Epithelial cell of prostate (primary cell): ENCODE results near the gene DDX11.
"Not testable (repeated sequence)": the region's sequence is repeated elsewhere in the genome, so short reads cannot be mapped to it uniquely, and the experiment has no call there.

Experiments used
- DNase-seq: peaks from one replicate; pipeline ENCODE4 v3.0.0-alpha.2; 2011; ENCODE audit warnings: low read depth, low spot score
- H3K27ac ChIP-seq: fragments of 450-650 bp; 2 replicates; pipeline ENCODE4 v1.5.1; 2017; ENCODE audit warnings: mild to moderate bottlenecking

Gene DDX11

GRCh38 chr12:31073527-31074332 lies at the start of gene DDX11:
TSS of gene DDX11 (plus strand) at chr12:31073860. CDS start at chr12:31078394, 4,534 bp downstream.
- H3K27ac ChIP-seq: peak within 1 kb of the TSS; percentile 78
- peak; percentile 41 for DNase-seq

- H3K27ac ChIP-seq: no peak overlapping the region
- no peak for DNase-seq
These were observed 47.5 kb upstream of the DDX11 start for GRCh38 chr12:31026202-31026601.

- not testable (repeated sequence) for DNase-seq, H3K27ac ChIP-seq
These were observed 46.7 kb upstream of the DDX11 start for GRCh38 chr12:31027006-31027405.

- no peak for DNase-seq
- no peak overlapping the region for H3K27ac ChIP-seq
These were observed 44.2 kb upstream of the DDX11 start for GRCh38 chr12:31029468-31029867.

GRCh38 chr12:31029916-31030562 lies 43.6 kb upstream of the DDX11 start:
- H3K27ac ChIP-seq: no peak overlapping the region
- DNase-seq: no peak

- DNase-seq: no peak
- H3K27ac ChIP-seq: no peak overlapping the region
These were observed 41.7 kb upstream of the DDX11 start for GRCh38 chr12:31031951-31032335.

- no peak overlapping the region for H3K27ac ChIP-seq
- no peak for DNase-seq
These were observed 40.5 kb upstream of the DDX11 start for GRCh38 chr12:31033146-31033545.

- DNase-seq: no peak
- H3K27ac ChIP-seq: no peak overlapping the region
These were observed 40.0 kb upstream of the DDX11 start for GRCh38 chr12:31033681-31034080.

- H3K27ac ChIP-seq: no peak overlapping the region
These were observed 39.3 kb upstream of the DDX11 start for GRCh38 chr12:31034372-31034771.

GRCh38 chr12:31035226-31035625 lies 38.4 kb upstream of the DDX11 start:
- no peak overlapping the region for H3K27ac ChIP-seq
- DNase-seq: no peak

More at GRCh38 chr12:31034372-31034771, 39.3 kb upstream of the DDX11 start:
- no peak for DNase-seq

GRCh38 chr12:31035967-31036665 lies 37.5 kb upstream of the DDX11 start:
- no peak overlapping the region for H3K27ac ChIP-seq
- DNase-seq: no peak

GRCh38 chr12:31037028-31037427 lies 36.6 kb upstream of the DDX11 start:
- H3K27ac ChIP-seq: no peak overlapping the region
- DNase-seq: no peak

GRCh38 chr12:31037931-31038330 lies 35.7 kb upstream of the DDX11 start:
- DNase-seq: peak; percentile 12

GRCh38 chr12:31041033-31041564 lies 32.6 kb upstream of the DDX11 start:
- no peak for DNase-seq
- H3K27ac ChIP-seq: no peak overlapping the region

More at GRCh38 chr12:31037931-31038330, 35.7 kb upstream of the DDX11 start:
- H3K27ac ChIP-seq: no peak overlapping the region

GRCh38 chr12:31050143-31050542 lies 23.5 kb upstream of the DDX11 start:
- not testable (repeated sequence) for H3K27ac ChIP-seq, DNase-seq

- DNase-seq, H3K27ac ChIP-seq: not testable (repeated sequence)
These were observed 23.1 kb upstream of the DDX11 start for GRCh38 chr12:31050548-31050947.

GRCh38 chr12:31051692-31052091 lies 22.0 kb upstream of the DDX11 start:
- DNase-seq, H3K27ac ChIP-seq: not testable (repeated sequence)

- DNase-seq, H3K27ac ChIP-seq: not testable (repeated sequence)
These were observed 21.5 kb upstream of the DDX11 start for GRCh38 chr12:31052121-31052520.

GRCh38 chr12:31052666-31053439 lies 20.8 kb upstream of the DDX11 start:
- not testable (repeated sequence) for DNase-seq, H3K27ac ChIP-seq

GRCh38 chr12:31053944-31054343 lies 19.7 kb upstream of the DDX11 start:
- H3K27ac ChIP-seq, DNase-seq: not testable (repeated sequence)
